GM23338 (cell line): ENCODE data around the gene TOGARAM1. TPM values are rescaled to one million over a fixed set of nuclear protein-coding genes. Genes with fewer than 3 reads are reported as not detected.

ENCODE experiments used
- ATAC-seq: fragments of 200-7000 bp; cut with Tn5 transposase; 3 replicates; pipeline ENCODE4 v1.9.1; 2020
- DNase-seq: peaks from one replicate; pipeline ENCODE4 v3.0.0-alpha.2; 2015; ENCODE audit warnings: low spot score
- H2AFZ ChIP-seq: fragments of 200-600 bp; sonication (generic); 2 replicates; pipeline ENCODE4 v1.8.0; 2016; ENCODE audit warnings: antibody characterized with exemption, mild to moderate bottlenecking, moderate library complexity
- H3F3A ChIP-seq: fragments of 200-600 bp; sonication (generic); replicated peaks from 2 replicates; pipeline ENCODE4 v1.8.0; 2017; ENCODE audit warnings: antibody characterized with exemption, mixed run types, low read depth
- H3K27ac ChIP-seq: fragments of 200-600 bp; sonication (generic); 2 replicates; pipeline ENCODE4 v1.6.1; 2016; ENCODE audit warnings: low read depth
- H3K27me3 ChIP-seq: fragments of 200-600 bp; sonication (generic); 2 replicates; pipeline ENCODE4 v1.8.0; 2016; ENCODE audit warnings: mild to moderate bottlenecking, mixed run types, moderate library complexity; ENCODE audit not compliant: insufficient read depth
- H3K36me3 ChIP-seq: fragments of 200-600 bp; sonication (generic); 2 replicates; pipeline ENCODE4 v1.8.0; 2016; ENCODE audit warnings: mild to moderate bottlenecking; ENCODE audit not compliant: insufficient read depth
- H3K4me1 ChIP-seq: fragments of 200-600 bp; sonication (generic); 2 replicates; pipeline ENCODE4 v1.8.0; 2016; ENCODE audit warnings: mild to moderate bottlenecking, moderate library complexity; ENCODE audit not compliant: insufficient read depth
- H3K4me2 ChIP-seq: fragments of 200-600 bp; sonication (generic); 2 replicates; pipeline ENCODE4 v1.7.1; 2017; ENCODE audit warnings: mixed run types
- H3K4me3 ChIP-seq: fragments of 200-600 bp; sonication (generic); 2 replicates; pipeline ENCODE4 v1.6.1; 2016; ENCODE audit warnings: mixed run types
- H3K79me2 ChIP-seq: fragments of 200-600 bp; sonication (generic); replicated peaks from 2 replicates; pipeline ENCODE4 v1.8.0; 2017; ENCODE audit warnings: mild to moderate bottlenecking; ENCODE audit not compliant: insufficient read depth
- H3K9me2 ChIP-seq: fragments of 200-600 bp; sonication (generic); 2 replicates; pipeline ENCODE4 v1.8.0; 2017; ENCODE audit not compliant: insufficient read depth
- H4K20me1 ChIP-seq: fragments of 200-600 bp; sonication (generic); replicated peaks from 2 replicates; pipeline ENCODE4 v1.8.0; 2017; ENCODE audit warnings: mild to moderate bottlenecking; ENCODE audit not compliant: insufficient read depth
- H3K27ac Mint-ChIP-seq: 2 replicates; pipeline ENCODE4 v1.8.0; 2020; ENCODE audit warnings: inconsistent platforms, mild to moderate bottlenecking, moderate library complexity, mixed read lengths
- H3K27me3 Mint-ChIP-seq: 3 replicates; pipeline ENCODE4 v1.8.0; 2022; ENCODE audit warnings: low read depth, mild to moderate bottlenecking, moderate library complexity, mixed read lengths, inconsistent platforms; ENCODE audit not compliant: insufficient read depth, poor library complexity
- H3K36me3 Mint-ChIP-seq: 3 replicates; pipeline ENCODE4 v1.8.0; 2021; ENCODE audit warnings: low read depth, mild to moderate bottlenecking, inconsistent platforms, moderate library complexity, mixed read lengths
- H3K4me1 Mint-ChIP-seq: 3 replicates; pipeline ENCODE4 v1.8.0; 2020; ENCODE audit warnings: mild to moderate bottlenecking, inconsistent platforms, mixed read lengths
- H3K4me3 Mint-ChIP-seq: 3 replicates; pipeline ENCODE4 v1.8.0; 2021; ENCODE audit warnings: moderate library complexity, mild to moderate bottlenecking, inconsistent platforms, mixed read lengths
- H3K9me3 Mint-ChIP-seq: 3 replicates; pipeline ENCODE4 v1.8.0; 2020; ENCODE audit warnings: moderate library complexity, mild to moderate bottlenecking, inconsistent platforms, mixed read lengths
- CTCF ChIP-seq, 2 experiments: fragments of 200-600 bp in 1 of 2; sonication (generic) in 1 of 2; conservative IDR thresholded peaks; 2 replicates each; pipeline versions ENCODE4 v1.5.1 to v1.6.1; 2016 to 2017; ENCODE audit warnings: antibody characterized with exemption in 2 of 2, low read depth in 2 of 2, mild to moderate bottlenecking in 2 of 2, moderate library complexity in 1 of 2
- JUNB ChIP-seq: IDR thresholded peaks from one replicate; pipeline ENCODE4 v1.6.1; 2016; ENCODE audit warnings: antibody characterized with exemption; ENCODE audit not compliant: unreplicated experiment
- NANOG ChIP-seq: IDR thresholded peaks from 2 replicates; pipeline ENCODE4 v1.6.1; 2016; ENCODE audit warnings: antibody characterized with exemption, borderline replicate concordance
- POLR2AphosphoS5 ChIP-seq: IDR thresholded peaks from 2 replicates; pipeline ENCODE4 v1.6.1; 2016; ENCODE audit warnings: antibody characterized with exemption, low read depth
- STAT1 ChIP-seq: IDR thresholded peaks from one replicate; pipeline ENCODE4 v1.6.1; 2016; ENCODE audit warnings: antibody characterized with exemption; ENCODE audit not compliant: unreplicated experiment
- ZNF114 ChIP-seq: fragments of 250-450 bp; sonication (Bioruptor Pico); IDR thresholded peaks from 2 replicates; pipeline ENCODE4 v1.5.0; 2020; ENCODE audit warnings: mild to moderate bottlenecking, moderate library complexity
- ZNF331 ChIP-seq: fragments of 250-450 bp; sonication (Bioruptor Pico); IDR thresholded peaks from 2 replicates; pipeline ENCODE4 v1.5.0; 2020; ENCODE audit warnings: low read depth, mild to moderate bottlenecking, moderate library complexity
- polyA plus RNA-seq: library from polyadenylated mRNA; unstranded; fragments of >200 nt; fragmentation: Nextera tagmentation; extraction: Ambion mirVana; gene quantifications from 2 replicates; pipeline ENCODE4 v1.2.1, GENCODE V29; 2016
- total RNA-seq: library from RNA; depleted of rRNA; stranded (reverse); fragments of >200 nt; shearing (Covaris generic); gene quantifications from 2 replicates; pipeline ENCODE4 v1.2.3, GENCODE V29; 2014
- TF ChIP-seq, protein P1 (sequence below): fragments of 250-450 bp; sonication (Bioruptor Pico); IDR thresholded peaks from 2 replicates; pipeline ENCODE4 v1.5.0; 2020; ENCODE audit warnings: mild to moderate bottlenecking, moderate library complexity
- TF ChIP-seq, protein P2 (sequence below): IDR thresholded peaks from one replicate; pipeline ENCODE4 v1.6.1; 2018; ENCODE audit warnings: antibody characterized with exemption; ENCODE audit not compliant: unreplicated experiment

The TOGARAM1 gene
- total and polyA plus RNA-seq, 2 experiments from 2014 or later, result 9.6 to 9.8 TPM

GRCh38 chr14:45083976-45084722 lies 122.2 kb downstream of the TOGARAM1 start, which contains the start of gene PRPF39:
Gene PRPF39, plus strand, starts transcription at chr14:45084116. Its CDS starts 11,124 bp downstream, at chr14:45095240.
- Histone ChIP-seq H4K20me1 (peaks cover 32% of the 10 kb centered on the region), H3K9me2 (no peaks in the 10 kb centered on the region), H3F3A (no peaks in the 10 kb centered on the region), H3K4me2 (peak within 1 kb of the TSS; percentile 93), H3K4me1 (no peaks in the 10 kb centered on the region; the same call in none of the 2 replicates), H3K4me3 (peak within 1 kb of the TSS; percentile 98), H3K27ac (peak within 1 kb of the TSS; percentile 88; the same call in 1 of the 2 replicates), H2AFZ (peak within 1 kb of the TSS; percentile 98), H3K79me2 (peaks cover 52% of the 10 kb centered on the region), H3K36me3 (no peaks in the 10 kb centered on the region), H3K27me3 (no peaks in the 10 kb centered on the region)
- peaks cover 3% of the 10 kb centered on the region; the same call in 2 of the 3 replicates for H3K36me3 Mint-ChIP-seq
- H3K4me1 Mint-ChIP-seq, result peaks cover 21% of the 10 kb centered on the region
- peak; percentile 97 for ATAC-seq
- H3K4me3 Mint-ChIP-seq, result peak within 1 kb of the TSS; percentile 100
- H3K9me3 Mint-ChIP-seq, result peaks cover 5% of the 10 kb centered on the region; the same call in 2 of the 3 replicates
- TF ChIP-seq POLR2AphosphoS5, result peak; percentile 99
- TF ChIP-seq, protein P1, sequence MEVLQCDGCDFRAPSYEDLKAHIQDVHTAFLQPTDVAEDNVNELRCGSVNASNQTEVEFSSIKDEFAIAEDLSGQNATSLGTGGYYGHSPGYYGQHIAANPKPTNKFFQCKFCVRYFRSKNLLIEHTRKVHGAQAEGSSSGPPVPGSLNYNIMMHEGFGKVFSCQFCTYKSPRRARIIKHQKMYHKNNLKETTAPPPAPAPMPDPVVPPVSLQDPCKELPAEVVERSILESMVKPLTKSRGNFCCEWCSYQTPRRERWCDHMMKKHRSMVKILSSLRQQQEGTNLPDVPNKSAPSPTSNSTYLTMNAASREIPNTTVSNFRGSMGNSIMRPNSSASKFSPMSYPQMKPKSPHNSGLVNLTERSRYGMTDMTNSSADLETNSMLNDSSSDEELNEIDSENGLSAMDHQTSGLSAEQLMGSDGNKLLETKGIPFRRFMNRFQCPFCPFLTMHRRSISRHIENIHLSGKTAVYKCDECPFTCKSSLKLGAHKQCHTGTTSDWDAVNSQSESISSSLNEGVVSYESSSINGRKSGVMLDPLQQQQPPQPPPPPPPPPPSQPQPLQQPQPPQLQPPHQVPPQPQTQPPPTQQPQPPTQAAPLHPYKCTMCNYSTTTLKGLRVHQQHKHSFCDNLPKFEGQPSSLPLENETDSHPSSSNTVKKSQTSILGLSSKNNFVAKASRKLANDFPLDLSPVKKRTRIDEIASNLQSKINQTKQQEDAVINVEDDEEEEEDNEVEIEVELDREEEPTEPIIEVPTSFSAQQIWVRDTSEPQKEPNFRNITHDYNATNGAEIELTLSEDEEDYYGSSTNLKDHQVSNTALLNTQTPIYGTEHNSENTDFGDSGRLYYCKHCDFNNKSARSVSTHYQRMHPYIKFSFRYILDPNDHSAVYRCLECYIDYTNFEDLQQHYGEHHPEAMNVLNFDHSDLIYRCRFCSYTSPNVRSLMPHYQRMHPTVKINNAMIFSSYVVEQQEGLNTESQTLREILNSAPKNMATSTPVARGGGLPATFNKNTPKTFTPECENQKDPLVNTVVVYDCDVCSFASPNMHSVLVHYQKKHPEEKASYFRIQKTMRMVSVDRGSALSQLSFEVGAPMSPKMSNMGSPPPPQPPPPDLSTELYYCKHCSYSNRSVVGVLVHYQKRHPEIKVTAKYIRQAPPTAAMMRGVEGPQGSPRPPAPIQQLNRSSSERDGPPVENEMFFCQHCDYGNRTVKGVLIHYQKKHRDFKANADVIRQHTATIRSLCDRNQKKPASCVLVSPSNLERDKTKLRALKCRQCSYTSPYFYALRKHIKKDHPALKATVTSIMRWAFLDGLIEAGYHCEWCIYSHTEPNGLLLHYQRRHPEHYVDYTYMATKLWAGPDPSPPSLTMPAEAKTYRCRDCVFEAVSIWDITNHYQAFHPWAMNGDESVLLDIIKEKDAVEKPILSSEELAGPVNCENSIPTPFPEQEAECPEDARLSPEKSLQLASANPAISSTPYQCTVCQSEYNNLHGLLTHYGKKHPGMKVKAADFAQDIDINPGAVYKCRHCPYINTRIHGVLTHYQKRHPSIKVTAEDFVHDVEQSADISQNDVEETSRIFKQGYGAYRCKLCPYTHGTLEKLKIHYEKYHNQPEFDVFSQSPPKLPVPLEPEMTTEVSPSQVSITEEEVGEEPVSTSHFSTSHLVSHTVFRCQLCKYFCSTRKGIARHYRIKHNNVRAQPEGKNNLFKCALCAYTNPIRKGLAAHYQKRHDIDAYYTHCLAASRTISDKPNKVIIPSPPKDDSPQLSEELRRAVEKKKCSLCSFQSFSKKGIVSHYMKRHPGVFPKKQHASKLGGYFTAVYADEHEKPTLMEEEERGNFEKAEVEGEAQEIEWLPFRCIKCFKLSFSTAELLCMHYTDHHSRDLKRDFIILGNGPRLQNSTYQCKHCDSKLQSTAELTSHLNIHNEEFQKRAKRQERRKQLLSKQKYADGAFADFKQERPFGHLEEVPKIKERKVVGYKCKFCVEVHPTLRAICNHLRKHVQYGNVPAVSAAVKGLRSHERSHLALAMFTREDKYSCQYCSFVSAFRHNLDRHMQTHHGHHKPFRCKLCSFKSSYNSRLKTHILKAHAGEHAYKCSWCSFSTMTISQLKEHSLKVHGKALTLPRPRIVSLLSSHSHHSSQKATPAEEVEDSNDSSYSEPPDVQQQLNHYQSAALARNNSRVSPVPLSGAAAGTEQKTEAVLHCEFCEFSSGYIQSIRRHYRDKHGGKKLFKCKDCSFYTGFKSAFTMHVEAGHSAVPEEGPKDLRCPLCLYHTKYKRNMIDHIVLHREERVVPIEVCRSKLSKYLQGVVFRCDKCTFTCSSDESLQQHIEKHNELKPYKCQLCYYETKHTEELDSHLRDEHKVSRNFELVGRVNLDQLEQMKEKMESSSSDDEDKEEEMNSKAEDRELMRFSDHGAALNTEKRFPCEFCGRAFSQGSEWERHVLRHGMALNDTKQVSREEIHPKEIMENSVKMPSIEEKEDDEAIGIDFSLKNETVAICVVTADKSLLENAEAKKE, result no peak
- H3K27me3 Mint-ChIP-seq, result peaks cover 12% of the 10 kb centered on the region
- peak within 1 kb of the TSS; percentile 96 for H3K27ac Mint-ChIP-seq
- DNase-seq, result peak; percentile 96

- no peaks in the 10 kb centered on the region for H3K9me2 ChIP-seq
- peak overlapping the region; percentile 89 for H3K4me2 ChIP-seq
- Mint-ChIP-seq H3K27ac (peak overlapping the region; percentile 92), H3K4me3 (peak overlapping the region; percentile 100), H3K9me3 (0 out of 3 replicates have a peak, but pooled peaks cover under 1% of the 10 kb centered on the region), H3K36me3 (peaks cover 3% of the 10 kb centered on the region; the same call in 2 of the 3 replicates), H3K27me3 (peaks cover 12% of the 10 kb centered on the region), H3K4me1 (peaks cover 21% of the 10 kb centered on the region)
- peaks cover 40% of the 10 kb centered on the region for H4K20me1 ChIP-seq
- no peaks in the 10 kb centered on the region for H3F3A ChIP-seq
- no peaks in the 10 kb centered on the region for H3K27me3 ChIP-seq
- DNase-seq (no peak), ATAC-seq (no peak)
- peak overlapping the region; percentile 98 for H3K4me3 ChIP-seq
- H3K36me3 ChIP-seq, result no peaks in the 10 kb centered on the region
- no peaks in the 10 kb centered on the region; the same call in none of the 2 replicates for H3K4me1 ChIP-seq
- H3K79me2 ChIP-seq, result peaks cover 60% of the 10 kb centered on the region
- H3K27ac ChIP-seq, result no peak overlapping the region
- no peak overlapping the region for H2AFZ ChIP-seq
- TF ChIP-seq NANOG, result no peak
- no peak for TF ChIP-seq JUNB
- no peak for TF ChIP-seq ZNF331
- TF ChIP-seq CTCF (conservative IDR thresholded peaks at IDR 0.05; ENCODE audit: low read depth in 2 of 2), result no peak
- no peak for TF ChIP-seq STAT1
- no peak for TF ChIP-seq ZNF114 (CRISPR knock-in tag)
- TF ChIP-seq, protein P2, sequence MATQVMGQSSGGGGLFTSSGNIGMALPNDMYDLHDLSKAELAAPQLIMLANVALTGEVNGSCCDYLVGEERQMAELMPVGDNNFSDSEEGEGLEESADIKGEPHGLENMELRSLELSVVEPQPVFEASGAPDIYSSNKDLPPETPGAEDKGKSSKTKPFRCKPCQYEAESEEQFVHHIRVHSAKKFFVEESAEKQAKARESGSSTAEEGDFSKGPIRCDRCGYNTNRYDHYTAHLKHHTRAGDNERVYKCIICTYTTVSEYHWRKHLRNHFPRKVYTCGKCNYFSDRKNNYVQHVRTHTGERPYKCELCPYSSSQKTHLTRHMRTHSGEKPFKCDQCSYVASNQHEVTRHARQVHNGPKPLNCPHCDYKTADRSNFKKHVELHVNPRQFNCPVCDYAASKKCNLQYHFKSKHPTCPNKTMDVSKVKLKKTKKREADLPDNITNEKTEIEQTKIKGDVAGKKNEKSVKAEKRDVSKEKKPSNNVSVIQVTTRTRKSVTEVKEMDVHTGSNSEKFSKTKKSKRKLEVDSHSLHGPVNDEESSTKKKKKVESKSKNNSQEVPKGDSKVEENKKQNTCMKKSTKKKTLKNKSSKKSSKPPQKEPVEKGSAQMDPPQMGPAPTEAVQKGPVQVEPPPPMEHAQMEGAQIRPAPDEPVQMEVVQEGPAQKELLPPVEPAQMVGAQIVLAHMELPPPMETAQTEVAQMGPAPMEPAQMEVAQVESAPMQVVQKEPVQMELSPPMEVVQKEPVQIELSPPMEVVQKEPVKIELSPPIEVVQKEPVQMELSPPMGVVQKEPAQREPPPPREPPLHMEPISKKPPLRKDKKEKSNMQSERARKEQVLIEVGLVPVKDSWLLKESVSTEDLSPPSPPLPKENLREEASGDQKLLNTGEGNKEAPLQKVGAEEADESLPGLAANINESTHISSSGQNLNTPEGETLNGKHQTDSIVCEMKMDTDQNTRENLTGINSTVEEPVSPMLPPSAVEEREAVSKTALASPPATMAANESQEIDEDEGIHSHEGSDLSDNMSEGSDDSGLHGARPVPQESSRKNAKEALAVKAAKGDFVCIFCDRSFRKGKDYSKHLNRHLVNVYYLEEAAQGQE, result no peak
- no peak for TF ChIP-seq POLR2AphosphoS5
Measured at GRCh38 chr14:45084946-45085346, 123.0 kb downstream of the TOGARAM1 start.
